GM12878 (cell line): ENCODE results near the gene SLC25A3. TPM values are rescaled to one million over a fixed set of nuclear protein-coding genes. Genes with fewer than 3 reads are reported as not detected.

Experiments used
- ATAC-seq: fragments of 200-7000 bp; cut with Tn5 transposase; 3 replicates; pipeline ENCODE4 v1.9.1; 2020; ENCODE audit warnings: mild to moderate bottlenecking, moderate library complexity
- BruUV-seq: library from RNA; stranded (reverse); fragments of 400-500 nt; replicated peaks from 2 replicates; lab custom pipeline; 2021; lab: Mats Ljungman, UMichigan
- CTCF ChIA-PET: fragments of 300-600 bp; sonication (Branson Sonifier 250); formaldehyde crosslinking; extraction: SDS; loops from one replicate; lab custom pipeline; 2021; ENCODE audit warnings: inconsistent platforms; lab: Yijun Ruan, JAX
- POLR2A ChIA-PET: fragments of 350-600 bp; formaldehyde crosslinking; extraction: SDS; loops from one replicate; lab custom pipeline; 2021; ENCODE audit warnings: inconsistent platforms; lab: Charles Lee
- RAD21 ChIA-PET: fragments of 300-600 bp; sonication (Branson Sonifier 250); formaldehyde crosslinking; loops from one replicate; lab custom pipeline; 2023; ENCODE audit warnings: antibody characterized with exemption; ENCODE audit not compliant: unreplicated experiment; lab: Charles Lee
- SMC1A ChIA-PET: fragments of 300-600 bp; sonication (Branson Sonifier 250); formaldehyde crosslinking; loops from one replicate; lab custom pipeline; 2023; ENCODE audit not compliant: unreplicated experiment, uncharacterized antibody; lab: Charles Lee
- DNase-seq: peaks from one replicate; pipeline ENCODE4 v3.0.0-alpha.2; 2011; ENCODE audit warnings: low read depth, low spot score
- FAIRE-seq: peaks from 3 replicates; lab custom pipeline; 2011; peaks lifted over from hg19 to GRCh38; lab: Jason Lieb, UNC
- H2AFZ ChIP-seq: 2 replicates; pipeline ENCODE4 v1.6.0; 2011; ENCODE audit warnings: low read depth, low read length, control low read depth; ENCODE audit not compliant: control insufficient read depth
- H3K27ac ChIP-seq: 2 replicates; pipeline ENCODE4 v1.5.1; 2011; ENCODE audit warnings: control low read depth; ENCODE audit not compliant: control insufficient read depth, insufficient read depth
- H3K27me3 ChIP-seq, 2 experiments: replicated peaks in 1 of 2; 2 replicates each; pipeline versions ENCODE4 v1.6.0 to v1.6.1; 2011; ENCODE audit warnings: low read length in 1 of 2; ENCODE audit not compliant: control insufficient read depth in 2 of 2, insufficient read depth in 2 of 2
- H3K36me3 ChIP-seq, 2 experiments: 2 replicates each; pipeline ENCODE4 v1.5.1; 2011; ENCODE audit warnings: low read length in 1 of 2; ENCODE audit not compliant: control insufficient read depth in 2 of 2, insufficient read depth in 2 of 2
- H3K4me1 ChIP-seq: 2 replicates; pipeline ENCODE4 v1.6.1; 2011; ENCODE audit warnings: mild to moderate bottlenecking, low read length, moderate library complexity, mixed read lengths; ENCODE audit not compliant: control insufficient read depth, insufficient read depth
- H3K4me2 ChIP-seq: 2 replicates; pipeline ENCODE4 v1.6.0; 2011; ENCODE audit warnings: control low read depth; ENCODE audit not compliant: control insufficient read depth, insufficient read depth
- H3K4me3 ChIP-seq: fragments of 200-600 bp; sonication (generic); 2 replicates; pipeline ENCODE4 v1.5.1; 2016
- H3K79me2 ChIP-seq: 2 replicates; pipeline ENCODE4 v1.6.0; 2011; ENCODE audit warnings: low read length; ENCODE audit not compliant: control insufficient read depth, insufficient read depth
- H3K9ac ChIP-seq: 2 replicates; pipeline ENCODE4 v1.8.0; 2011; ENCODE audit warnings: low read length, control low read depth, mixed read lengths; ENCODE audit not compliant: control insufficient read depth, insufficient read depth
- H3K9me3 ChIP-seq: replicated peaks from 3 replicates; pipeline ENCODE4 v1.5.1; 2011; ENCODE audit warnings: mild to moderate bottlenecking, low read length; ENCODE audit not compliant: control insufficient read depth, insufficient read depth
- H4K20me1 ChIP-seq: 2 replicates; pipeline ENCODE4 v1.6.0; 2011; ENCODE audit not compliant: control insufficient read depth, insufficient read depth
- POLR2AphosphoS2 ChIP-seq: IDR thresholded peaks from 2 replicates; pipeline ENCODE4 v1.6.1; 2011; ENCODE audit warnings: low read depth, mild to moderate bottlenecking, low read length, improper control_type of control experiment, moderate library complexity
- RAD21 ChIP-seq: IDR thresholded peaks from 2 replicates; pipeline ENCODE4 v1.6.1; 2011; ENCODE audit warnings: mild to moderate bottlenecking, low read depth, low read length, moderate library complexity; ENCODE audit not compliant: insufficient read depth
- RB1 ChIP-seq: fragments of 450-650 bp; formaldehyde crosslinking; IDR thresholded peaks from 2 replicates; pipeline ENCODE4 v1.6.1; 2017; ENCODE audit warnings: mild to moderate bottlenecking, borderline replicate concordance
- RELA ChIP-seq: fragments of 450-650 bp; IDR thresholded peaks from 2 replicates; pipeline ENCODE4 v1.8.0; 2014; ENCODE audit warnings: borderline replicate concordance; ENCODE audit not compliant: partially characterized antibody
- RFX5 ChIP-seq: IDR thresholded peaks from 2 replicates; pipeline ENCODE4 v1.6.1; 2011; ENCODE audit warnings: low read depth, low read length, improper control_type of control experiment
- ZNF24 ChIP-seq: fragments of 450-650 bp; IDR thresholded peaks from 2 replicates; pipeline ENCODE4 v1.6.1; 2017; ENCODE audit warnings: antibody characterized with exemption, mild to moderate bottlenecking
- ZNF622 ChIP-seq: fragments of 450-650 bp; IDR thresholded peaks from 2 replicates; pipeline ENCODE4 v1.6.1; 2017; ENCODE audit warnings: mild to moderate bottlenecking, inconsistent platforms
- WGBS: methylation state at CpG from one replicate; pipeline ENCODE4 v1.1.6; 2016; ENCODE audit warnings: low lambda C conversion rate; ENCODE audit not compliant: insufficient replicate concordance, insufficient coverage; ENCODE audit errors: missing lambda C conversion rate; 5-methylcytosine and 5-hydroxymethylcytosine counted together
- in situ Hi-C: fragments of 300-500 bp; cut with MboI; formaldehyde crosslinking; loops from 9 replicates; pipeline ENCODE4 v1.14.3; 2018; ENCODE audit warnings: mixed read lengths
- intact Hi-C: fragments of 100-400 bp; cut with micrococcal nuclease; formaldehyde crosslinking; loops from one replicate; pipeline ENCODE4 v1.14.2; 2022; ENCODE audit not compliant: unreplicated experiment
- polyA plus RNA-seq, 11 experiments: library from polyadenylated mRNA; depleted of rRNA in 4 of 11; unstranded in 6 of 11; stranded (reverse) in 5 of 11; fragments of >200 nt; fragmentation: Nextera tagmentation in 4 of 11; fragmentation: Illumina TruSeq in 1 of 11; extraction: Ambion mirVana in 4 of 11; extraction: Trizol in 1 of 11; gene quantifications; 1 replicate in 1 of 11; 2 replicates in 10 of 11; pipeline versions ENCODE4 v1.2.1 to v1.2.3, GENCODE V29; 2011 to 2016; ENCODE audit warnings: inconsistent platforms in 2 of 11, missing spikeins in 2 of 11, low read depth in 1 of 11
- total RNA-seq, 4 experiments: library from RNA; depleted of rRNA in 3 of 4; stranded (reverse); fragments of >200 nt in 3 of 4; fragmentation: Illumina TruSeq in 1 of 4; extraction: Trizol in 1 of 4; gene quantifications; 2 replicates each; pipeline versions ENCODE4 v1.2.1 to v1.2.3, GENCODE V29; 2013 to 2021
- TF ChIP-seq, protein P1 (sequence below): fragments of 450-650 bp; formaldehyde crosslinking; IDR thresholded peaks from 2 replicates; pipeline ENCODE4 v1.4.0; 2020; ENCODE audit warnings: mild to moderate bottlenecking, moderate library complexity

The SLC25A3 gene
- total and polyA plus RNA-seq, 10 of the 15 experiments (the other 5 are each of a cell fraction or from before 2014, with no cell fraction given) = 314 to 700 (median 589) TPM

DNA sequence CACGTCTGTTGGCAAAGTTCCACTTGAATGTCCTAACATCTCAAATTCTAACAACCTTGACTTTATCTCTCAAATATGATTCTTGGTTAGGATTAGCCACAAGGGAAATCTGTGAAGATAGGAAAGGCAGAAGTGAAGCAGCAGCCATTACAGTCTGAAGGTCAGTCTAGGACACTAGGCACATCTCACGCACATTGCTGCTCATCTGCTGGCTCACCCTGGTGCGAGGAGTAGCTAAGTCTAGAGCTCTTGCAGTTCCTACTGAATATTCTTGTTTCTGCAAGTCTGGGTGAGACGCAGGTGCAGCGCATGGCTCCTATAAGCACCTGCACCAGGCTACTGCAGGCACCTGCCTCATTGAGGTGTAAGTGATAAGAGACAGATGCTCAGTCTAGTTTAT is 6.4 kb upstream of the SLC25A3 start (continued):
- TF ChIP-seq, protein P1, sequence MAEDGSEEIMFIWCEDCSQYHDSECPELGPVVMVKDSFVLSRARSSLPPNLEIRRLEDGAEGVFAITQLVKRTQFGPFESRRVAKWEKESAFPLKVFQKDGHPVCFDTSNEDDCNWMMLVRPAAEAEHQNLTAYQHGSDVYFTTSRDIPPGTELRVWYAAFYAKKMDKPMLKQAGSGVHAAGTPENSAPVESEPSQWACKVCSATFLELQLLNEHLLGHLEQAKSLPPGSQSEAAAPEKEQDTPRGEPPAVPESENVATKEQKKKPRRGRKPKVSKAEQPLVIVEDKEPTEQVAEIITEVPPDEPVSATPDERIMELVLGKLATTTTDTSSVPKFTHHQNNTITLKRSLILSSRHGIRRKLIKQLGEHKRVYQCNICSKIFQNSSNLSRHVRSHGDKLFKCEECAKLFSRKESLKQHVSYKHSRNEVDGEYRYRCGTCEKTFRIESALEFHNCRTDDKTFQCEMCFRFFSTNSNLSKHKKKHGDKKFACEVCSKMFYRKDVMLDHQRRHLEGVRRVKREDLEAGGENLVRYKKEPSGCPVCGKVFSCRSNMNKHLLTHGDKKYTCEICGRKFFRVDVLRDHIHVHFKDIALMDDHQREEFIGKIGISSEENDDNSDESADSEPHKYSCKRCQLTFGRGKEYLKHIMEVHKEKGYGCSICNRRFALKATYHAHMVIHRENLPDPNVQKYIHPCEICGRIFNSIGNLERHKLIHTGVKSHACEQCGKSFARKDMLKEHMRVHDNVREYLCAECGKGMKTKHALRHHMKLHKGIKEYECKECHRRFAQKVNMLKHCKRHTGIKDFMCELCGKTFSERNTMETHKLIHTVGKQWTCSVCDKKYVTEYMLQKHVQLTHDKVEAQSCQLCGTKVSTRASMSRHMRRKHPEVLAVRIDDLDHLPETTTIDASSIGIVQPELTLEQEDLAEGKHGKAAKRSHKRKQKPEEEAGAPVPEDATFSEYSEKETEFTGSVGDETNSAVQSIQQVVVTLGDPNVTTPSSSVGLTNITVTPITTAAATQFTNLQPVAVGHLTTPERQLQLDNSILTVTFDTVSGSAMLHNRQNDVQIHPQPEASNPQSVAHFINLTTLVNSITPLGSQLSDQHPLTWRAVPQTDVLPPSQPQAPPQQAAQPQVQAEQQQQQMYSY = no peak
- TF ChIP-seq RELA = no peak
- no peak for TF ChIP-seq ZNF622
- no peak for TF ChIP-seq RB1
- TF ChIP-seq POLR2AphosphoS2 = no peak
- TF ChIP-seq RFX5 = no peak
- TF ChIP-seq, all 136 proteins: peak for 0

DNA sequence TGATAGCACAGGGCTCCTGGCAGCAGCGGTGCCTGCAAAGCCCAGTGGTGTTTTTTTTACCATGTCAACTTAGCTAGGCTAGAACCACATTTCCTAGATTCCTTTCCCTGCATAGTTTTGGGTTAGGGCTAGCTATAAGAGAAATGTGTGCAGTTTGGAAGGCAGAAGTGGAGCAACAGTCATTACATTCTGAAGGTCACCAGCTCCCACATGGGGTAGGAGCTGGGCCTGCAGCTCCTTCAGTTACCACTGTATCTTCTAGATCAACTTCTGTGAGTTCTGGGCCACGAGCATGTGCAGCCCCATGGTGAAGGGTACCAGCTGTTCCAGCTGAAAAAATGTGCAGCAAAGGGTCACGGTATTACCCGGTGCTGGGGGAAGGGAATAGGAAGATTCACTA is 2.3 kb upstream of the SLC25A3 start:
- Histone ChIP-seq H3K4me1 (no peaks in the 10 kb centered on the region), H3K9me3 (no peaks in the 10 kb centered on the region), H4K20me1 (no peaks in the 10 kb centered on the region)
- intact Hi-C loops = loop anchor here (5.0 kb wide), 1 partner anchor 74 kb away; the partner anchor contains the start of gene TMPO
- peak; percentile 22; the same call in 1 of the 2 replicates for TF ChIP-seq RAD21
- no peak for TF ChIP-seq ZNF24
- TF ChIP-seq, all 136 proteins: peak for 1
- Histone ChIP-seq H3K27me3 (no peaks in the 10 kb centered on the region), H3K27ac (no peak overlapping the region), H3K4me3 (no peak overlapping the region), H3K79me2 (peaks cover 28% of the 10 kb centered on the region), H3K9ac (no peak overlapping the region), H2AFZ (peak overlapping the region; percentile 27; the same call in 1 of the 2 replicates), H3K4me2 (no peak overlapping the region), H3K36me3 (peaks cover 0 to 3% of the 10 kb centered on the region in 2 experiments; a peak in 2 of 4 replicates)
- FAIRE-seq (no peak), ATAC-seq (no peak), DNase-seq (no peak)
- POLR2A ChIA-PET = interaction anchor here (0.6 kb wide), 3 partner anchors 43 to 165 kb away, joined by 3 to 7 read pairs (median 3); no protein-coding TSS in a partner anchor
- in situ Hi-C loops = no loop called here
- RAD21 ChIA-PET = interaction anchor here (1.3 kb wide), 1 partner anchor 59 kb away, joined by 4 read pairs; no protein-coding TSS in a partner anchor
- SMC1A ChIA-PET = interaction anchor here (0.7 kb wide), 1 partner anchor 31 kb away, joined by 3 read pairs; no protein-coding TSS in a partner anchor
- WGBS = 82% methylated on average over 4 of the region's 4 CpGs
- CTCF ChIA-PET = interaction anchor here (0.7 to 1.0 kb wide), 2 partner anchors 24 to 61 kb away, joined by 4 read pairs; no protein-coding TSS in a partner anchor
- no TSS peak for BruUV-seq
